NCI-H1092 (cell line): ENCODE data around the gene AGAP1.
A peak's percentile ranks its signal among the peaks of the same experiment; 100 is the strongest.

Source experiments
- DNase-seq: peaks from one replicate; lab custom pipeline; 2025; lab: John Stamatoyannopoulos, UW

Gene AGAP1

GRCh38 chr2:235533198-235533597 is 39.4 kb downstream of the AGAP1 start:
- DNase-seq, result no peak

GRCh38 chr2:235533616-235534385 is 40.0 kb downstream of the AGAP1 start:
- peak; percentile 4 for DNase-seq

DNA sequence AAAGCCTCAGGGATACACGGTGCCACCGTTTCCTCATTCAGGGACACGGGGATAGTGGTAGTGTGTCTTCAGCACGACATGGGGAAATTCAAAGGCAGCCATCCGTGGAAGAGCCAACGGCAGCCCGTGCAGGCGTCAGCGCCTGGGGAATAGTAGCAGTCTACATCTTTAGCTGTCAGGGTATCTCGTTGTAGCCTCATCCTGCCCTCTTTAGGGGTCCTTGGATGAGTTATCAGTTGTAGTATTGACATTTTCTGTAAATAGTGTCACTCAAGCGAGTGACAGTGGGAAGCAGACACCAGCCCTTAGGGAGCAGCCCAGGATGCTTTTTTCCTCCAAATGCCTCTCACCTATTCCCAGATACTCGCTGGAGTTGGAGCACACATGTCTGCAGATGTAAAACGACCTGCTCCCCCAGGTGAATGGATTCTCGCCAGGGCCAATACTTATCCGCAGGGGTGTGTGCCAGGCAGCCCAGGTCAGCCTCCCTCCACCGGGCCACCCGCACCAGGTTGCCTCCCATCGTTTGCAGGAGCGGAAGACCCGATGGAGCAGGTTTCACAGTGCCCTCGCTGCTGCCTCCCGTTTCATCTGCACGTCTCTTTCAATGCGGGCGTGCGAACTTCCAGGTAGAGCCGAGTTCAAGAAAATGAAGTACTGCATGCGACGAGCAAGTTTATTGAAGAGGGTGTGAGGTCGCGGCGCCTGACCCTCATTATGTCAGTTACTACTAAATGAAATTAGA is 41.0 kb downstream of the AGAP1 start:
- DNase-seq, result no peak

DNA sequence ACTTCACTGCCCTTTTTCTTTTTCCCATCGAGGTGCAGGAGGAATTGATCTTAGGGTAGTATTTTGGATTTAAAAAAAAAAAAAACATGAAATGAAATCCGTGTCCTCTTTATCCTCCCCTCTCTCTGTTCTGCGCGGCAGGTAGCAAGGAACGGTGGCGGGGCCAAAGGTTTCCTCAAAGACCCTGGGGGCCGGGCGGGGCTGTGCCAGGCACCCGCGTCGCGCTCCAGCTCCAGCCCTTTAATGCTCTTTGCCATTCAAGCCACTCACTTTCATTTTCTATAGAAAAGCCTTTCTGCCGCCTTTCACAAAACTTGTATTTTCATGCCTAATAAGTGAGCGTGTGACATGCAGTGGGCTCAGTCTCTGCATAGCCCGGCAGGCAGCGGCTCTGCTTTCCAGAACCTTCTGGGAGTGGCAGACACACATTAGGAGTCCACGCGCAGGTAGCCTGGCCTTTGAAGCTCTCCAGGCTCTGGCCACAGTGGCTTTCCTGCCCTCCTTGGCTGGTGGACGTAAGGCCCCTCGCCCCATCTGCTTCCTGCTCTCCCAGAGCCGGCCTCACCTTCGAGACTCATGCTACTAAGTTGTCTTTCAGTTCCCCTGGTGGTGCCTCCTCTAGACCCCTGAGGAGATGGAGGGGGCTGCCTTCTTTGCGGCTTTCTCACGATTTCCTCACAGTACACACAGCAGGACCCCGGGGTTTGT is 41.7 kb downstream of the AGAP1 start:
- no peak for DNase-seq

DNA sequence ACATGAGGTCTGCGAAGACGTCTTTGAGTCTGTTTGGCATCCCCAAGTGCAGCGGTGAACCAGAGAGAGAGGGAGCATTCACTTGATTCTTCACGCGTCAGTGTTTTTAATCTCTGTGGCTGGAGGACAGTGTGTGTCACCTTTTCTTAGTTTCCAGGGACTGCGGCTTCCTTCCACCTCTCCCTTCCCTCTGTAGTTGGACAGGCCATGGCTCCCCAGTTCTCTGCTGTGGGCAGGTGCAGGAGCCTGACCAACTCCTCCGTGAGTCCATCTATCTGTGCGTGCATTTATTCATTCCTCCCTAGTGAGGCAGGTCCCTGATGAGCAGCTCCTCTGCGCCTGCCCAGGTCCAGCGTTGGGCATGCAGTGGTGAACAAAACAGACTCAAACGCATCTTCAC is 42.9 kb downstream of the AGAP1 start:
- DNase-seq, result no peak

GRCh38 chr2:235537186-235537585 is 43.3 kb downstream of the AGAP1 start:
- DNase-seq, result no peak

DNA sequence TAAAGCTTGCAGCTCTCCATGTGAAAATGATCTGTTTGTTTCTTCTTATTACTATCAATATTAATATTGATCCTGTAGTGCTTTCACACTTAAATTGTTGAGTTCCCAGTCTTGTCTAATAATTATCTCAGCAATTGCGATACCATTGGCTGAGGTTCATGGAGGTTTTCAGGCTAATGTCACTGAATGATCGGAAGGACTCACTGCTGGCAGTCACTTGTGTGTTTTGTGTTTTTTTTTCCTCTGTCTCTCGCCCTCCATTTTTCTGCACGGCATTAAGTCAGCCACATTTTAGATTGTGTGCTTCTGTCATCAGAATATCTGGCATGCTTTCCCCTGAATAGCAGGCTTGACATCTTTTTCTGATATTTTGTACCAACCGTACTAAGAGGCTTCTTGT is 43.7 kb downstream of the AGAP1 start:
- DNase-seq, result no peak

DNA sequence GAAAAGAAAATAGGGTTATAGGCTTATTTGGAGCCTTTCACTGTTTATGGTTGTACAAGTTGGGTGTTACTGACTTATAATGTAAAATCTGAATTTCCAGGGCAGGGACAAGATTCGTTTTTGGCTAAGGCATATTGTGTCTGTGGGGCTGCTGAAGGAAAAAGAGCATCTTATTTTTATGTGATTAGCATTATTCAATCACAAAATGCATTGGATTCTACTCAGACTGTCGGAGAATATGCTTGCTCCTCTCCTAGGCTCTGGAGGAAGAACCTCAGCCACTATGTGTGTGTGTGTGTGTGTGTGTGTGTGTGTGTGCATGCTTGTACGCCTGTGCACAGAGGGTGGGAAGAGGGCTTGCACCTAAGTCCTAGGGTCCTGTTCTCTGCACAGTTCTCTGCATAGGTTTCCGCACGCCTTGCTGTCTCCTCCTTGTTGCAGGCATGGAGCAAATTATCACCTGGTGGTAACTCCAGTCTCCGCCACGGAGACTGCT is 44.3 kb downstream of the AGAP1 start:
- no peak for DNase-seq

- DNase-seq, result no peak
These were observed 45.1 kb downstream of the AGAP1 start for GRCh38 chr2:235538981-235539380.

- no peak for DNase-seq
These were observed 45.9 kb downstream of the AGAP1 start for GRCh38 chr2:235539773-235540172.

DNA sequence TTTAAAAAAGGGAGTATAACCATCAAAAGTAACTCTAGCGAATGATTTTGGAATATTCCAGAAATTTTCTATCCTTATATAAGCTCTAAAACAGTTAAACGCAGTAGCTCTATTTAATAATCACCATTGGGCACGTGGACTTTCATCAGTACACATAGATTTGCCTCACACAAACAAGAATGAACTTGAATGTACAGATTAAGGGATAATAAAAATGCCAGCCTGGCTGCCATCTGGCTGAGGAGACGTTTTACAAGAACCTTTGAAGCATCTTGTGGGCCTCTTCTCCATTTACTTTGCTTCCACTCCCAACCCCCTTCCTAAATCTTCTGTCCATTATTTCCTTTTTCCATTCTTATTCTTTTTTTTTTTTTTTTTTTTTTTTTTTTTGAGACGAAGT is 47.2 kb downstream of the AGAP1 start:
- no peak for DNase-seq

- DNase-seq, result no peak
These were observed 48.2 kb downstream of the AGAP1 start for GRCh38 chr2:235541838-235542549.

DNA sequence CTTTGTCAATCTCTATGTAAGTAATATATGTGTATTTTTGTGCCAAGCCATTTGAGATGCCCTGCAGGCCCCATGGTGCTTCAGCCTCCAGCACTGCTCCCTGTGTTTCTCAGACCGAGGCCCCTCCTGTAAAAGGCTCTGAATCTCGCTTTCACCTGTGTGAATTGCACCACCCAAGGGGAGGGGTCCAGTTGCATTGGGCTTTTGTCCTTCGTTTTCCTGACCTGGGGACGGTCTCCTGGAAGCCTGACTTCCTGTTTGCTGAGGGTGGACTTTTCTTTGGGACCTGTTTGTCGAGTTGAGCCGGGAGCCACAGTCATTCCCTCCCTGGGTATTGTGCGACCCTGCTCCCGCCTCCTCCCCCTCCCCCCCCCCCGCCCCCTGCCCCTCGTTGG is 48.9 kb downstream of the AGAP1 start:
- no peak for DNase-seq

DNA sequence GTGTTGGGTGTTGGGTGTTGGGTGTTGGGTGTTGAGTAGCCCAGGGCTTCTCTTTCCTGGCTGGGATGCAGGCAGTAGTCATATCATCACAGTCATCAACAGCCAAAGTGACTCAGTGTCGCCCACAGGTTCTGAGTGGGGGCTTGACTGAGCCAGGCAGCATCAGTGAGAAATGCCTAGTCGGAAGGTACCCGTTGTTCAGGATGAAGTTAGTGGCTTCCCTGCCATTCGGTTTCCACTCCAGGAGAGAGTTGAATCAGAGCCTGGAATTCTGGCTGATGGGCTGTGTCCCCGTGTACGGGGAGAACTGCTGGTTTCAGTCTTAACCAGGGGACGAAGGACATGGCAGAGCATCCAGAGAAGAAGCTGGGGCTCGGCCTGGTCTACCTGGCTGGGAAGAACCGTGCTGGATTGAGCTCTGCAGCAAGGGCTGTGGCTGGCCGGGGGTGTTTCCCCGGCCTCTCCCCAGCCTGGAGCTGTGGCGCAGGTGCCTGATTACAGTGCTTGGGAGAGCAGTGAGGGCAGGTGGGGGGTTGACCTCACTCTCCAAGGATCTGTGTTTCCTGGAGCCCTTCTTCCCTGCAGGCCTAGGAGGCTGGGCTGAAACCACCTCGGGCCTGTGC is 49.4 kb downstream of the AGAP1 start:
- no peak for DNase-seq

DNA sequence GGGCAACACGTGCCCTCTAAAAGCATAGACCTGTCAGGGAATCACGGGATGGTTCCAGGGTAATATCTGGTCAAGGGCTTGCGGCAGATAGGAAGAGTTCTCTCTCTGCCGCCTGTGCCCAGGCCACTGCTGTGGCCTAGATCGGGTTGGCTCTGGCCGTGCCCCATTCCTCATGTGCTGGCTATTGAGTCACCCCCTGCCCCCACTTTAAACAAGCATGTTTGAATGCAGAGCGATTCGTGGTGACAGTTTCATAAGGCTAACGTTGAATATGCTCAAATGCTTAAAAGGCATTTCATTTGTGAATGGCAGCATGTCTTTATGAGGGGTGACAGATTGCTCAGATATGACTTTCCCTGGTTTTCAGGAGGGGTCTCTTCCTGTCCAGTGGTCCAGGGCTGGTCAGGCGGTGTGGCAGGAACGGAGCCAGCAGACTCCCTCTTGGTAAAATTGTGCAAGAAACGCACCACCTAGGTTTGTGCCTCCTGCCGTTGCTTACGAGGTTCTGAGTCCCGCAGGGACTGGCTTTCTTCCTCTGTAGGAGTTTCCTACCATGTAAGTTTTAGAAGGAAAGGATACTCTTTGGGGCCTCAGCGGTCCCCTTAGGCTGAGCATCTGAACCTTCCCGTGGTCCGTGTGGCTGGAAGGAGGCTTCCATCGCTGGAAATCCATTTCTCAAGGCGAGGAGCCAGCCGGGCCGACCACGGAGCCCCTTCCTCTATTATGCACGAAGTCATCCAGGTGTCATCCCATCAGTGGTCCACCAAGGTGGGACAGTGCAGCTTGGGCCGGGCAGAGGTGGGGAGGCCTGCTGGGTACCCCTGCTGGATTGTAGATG is 50.2 kb downstream of the AGAP1 start:
- no peak for DNase-seq

GRCh38 chr2:235544689-235544969 is 50.8 kb downstream of the AGAP1 start:
- no peak for DNase-seq

GRCh38 chr2:235545339-235546150 is 51.7 kb downstream of the AGAP1 start:
- no peak for DNase-seq

GRCh38 chr2:235546151-235546435 is 52.2 kb downstream of the AGAP1 start:
- no peak for DNase-seq

- DNase-seq, result no peak
These were observed 52.6 kb downstream of the AGAP1 start for GRCh38 chr2:235546436-235546835.

GRCh38 chr2:235549735-235550377 is 56.0 kb downstream of the AGAP1 start:
- no peak for DNase-seq
